Measurements from ENCODE around the gene B3GNT9. TPM values are rescaled to one million over a fixed set of nuclear protein-coding genes. Genes with fewer than 3 reads are reported as not detected.

Gene B3GNT9
- total RNA-seq, 4 donors from 2014 or later = 4.1 to 13.1 (median 8.4) TPM

- H3K4me1 ChIP-seq = peaks cover 0 to 11% (median 0%) of the 10 kb centered on the region in 3 donors
- WGBS, 2 donors = 95 to 100% methylated on average over 1 to 4 of the region's 9 CpGs
- H3K9me3 ChIP-seq = no peaks in the 10 kb centered on the region
- intact Hi-C loops (cut with DNase I) = no loop called here
- no peak for TF ChIP-seq CTCF (IDR thresholded peaks at IDR 0.05)
- TF ChIP-seq POLR2A (IDR thresholded peaks at IDR 0.05) = no peak
- H3K27ac ChIP-seq = no peak overlapping the region
- no peak for DNase-seq
- H3K36me3 ChIP-seq = peaks cover 37 to 100% (median 62%) of the 10 kb centered on the region in 3 donors
- no peak overlapping the region for H3K4me3 ChIP-seq
- no peaks in the 10 kb centered on the region for H3K27me3 ChIP-seq
These were observed 8.5 kb downstream of the B3GNT9 start for GRCh38 chr16:67142342-67142741.

GRCh38 chr16:67141391-67141790, 9.4 kb downstream of the B3GNT9 start:
- H3K9me3 ChIP-seq = no peaks in the 10 kb centered on the region
- intact Hi-C loops (cut with DNase I) = no loop called here
- H3K4me3 ChIP-seq = no peak overlapping the region
- no peak overlapping the region for H3K27ac ChIP-seq
- WGBS, 2 donors = 100% methylated on average over 4 to 6 of the region's 13 CpGs
- no peak for DNase-seq
- no peaks in the 10 kb centered on the region for H3K27me3 ChIP-seq
- peaks cover 37 to 100% (median 64%) of the 10 kb centered on the region in 3 donors for H3K36me3 ChIP-seq
- TF ChIP-seq CTCF (IDR thresholded peaks at IDR 0.05) = no peak
- H3K4me1 ChIP-seq = peaks cover 0 to 2% (median 0%) of the 10 kb centered on the region in 3 donors

GRCh38 chr16:67137605-67138004, 13.2 kb downstream of the B3GNT9 start:
- Histone ChIP-seq H3K9me3 (no peaks in the 10 kb centered on the region), H3K27ac (no peak overlapping the region), H3K27me3 (no peaks in the 10 kb centered on the region), H3K4me3 (no peak overlapping the region), H3K4me1 (no peaks in the 10 kb centered on the region), H3K36me3 (peaks cover 25 to 100% (median 40%) of the 10 kb centered on the region in 3 donors)
- intact Hi-C loops (cut with DNase I) = no loop called here
- 29 to 38% methylated on average over 2 of the region's 3 CpGs for WGBS, 2 donors
- no peak for DNase-seq
- TF ChIP-seq POLR2A (IDR thresholded peaks at IDR 0.05) (no peak), CTCF (IDR thresholded peaks at IDR 0.05) (no peak)

- DNase-seq = no peak
- Histone ChIP-seq H3K27ac (no peak overlapping the region), H3K36me3 (peaks cover 0 to 99% (median under 1%) of the 10 kb centered on the region in 3 donors), H3K4me3 (no peak overlapping the region), H3K4me1 (no peaks in the 10 kb centered on the region), H3K9me3 (no peaks in the 10 kb centered on the region), H3K27me3 (no peaks in the 10 kb centered on the region)
- intact Hi-C loops (cut with DNase I) = no loop called here
- WGBS, 2 donors = 90 to 96% methylated on average over 2 to 3 of the region's 3 CpGs
- TF ChIP-seq CTCF (IDR thresholded peaks at IDR 0.05) (no peak), POLR2A (IDR thresholded peaks at IDR 0.05) (no peak)
These were observed 21.4 kb downstream of the B3GNT9 start for GRCh38 chr16:67129422-67129821.

GRCh38 chr16:67128887-67129286, 21.9 kb downstream of the B3GNT9 start:
- H3K4me3 ChIP-seq = no peak overlapping the region
- peaks cover 0 to 99% (median 0%) of the 10 kb centered on the region in 3 donors for H3K36me3 ChIP-seq
- H3K27me3 ChIP-seq = no peaks in the 10 kb centered on the region
- no peak for DNase-seq
- intact Hi-C loops (cut with DNase I) = no loop called here
- 93 to 100% methylated on average over 3 of the region's 3 CpGs for WGBS, 2 donors
- H3K9me3 ChIP-seq = no peaks in the 10 kb centered on the region
- H3K27ac ChIP-seq = no peak overlapping the region
- H3K4me1 ChIP-seq = no peaks in the 10 kb centered on the region
- TF ChIP-seq CTCF (IDR thresholded peaks at IDR 0.05) (no peak), POLR2A (IDR thresholded peaks at IDR 0.05) (no peak)
